AG09319 (cell line): Measurements from ENCODE around the gene SNX12.
A peak's percentile ranks its signal among the peaks of the same experiment; 100 is the strongest.
"Not testable (repeated sequence)": the region's sequence is repeated elsewhere in the genome, so short reads cannot be mapped to it uniquely, and the experiment has no call there.

Source experiments
- DNase-seq: peaks from one replicate; pipeline ENCODE4 v3.0.0-alpha.2; 2010; ENCODE audit warnings: low read depth; ENCODE audit errors: extremely low read depth
- TF ChIP-seq, protein P1 (sequence below): IDR thresholded peaks from 2 replicates; pipeline ENCODE4 v1.5.1; 2011; ENCODE audit warnings: low read depth, mild to moderate bottlenecking, inconsistent platforms, low read length, moderate library complexity

SNX12 gene

GRCh38 chrX:71067089-71067488 lies 1.0 kb downstream of the SNX12 start:
- DNase-seq, result no peak
- TF ChIP-seq, protein P1, sequence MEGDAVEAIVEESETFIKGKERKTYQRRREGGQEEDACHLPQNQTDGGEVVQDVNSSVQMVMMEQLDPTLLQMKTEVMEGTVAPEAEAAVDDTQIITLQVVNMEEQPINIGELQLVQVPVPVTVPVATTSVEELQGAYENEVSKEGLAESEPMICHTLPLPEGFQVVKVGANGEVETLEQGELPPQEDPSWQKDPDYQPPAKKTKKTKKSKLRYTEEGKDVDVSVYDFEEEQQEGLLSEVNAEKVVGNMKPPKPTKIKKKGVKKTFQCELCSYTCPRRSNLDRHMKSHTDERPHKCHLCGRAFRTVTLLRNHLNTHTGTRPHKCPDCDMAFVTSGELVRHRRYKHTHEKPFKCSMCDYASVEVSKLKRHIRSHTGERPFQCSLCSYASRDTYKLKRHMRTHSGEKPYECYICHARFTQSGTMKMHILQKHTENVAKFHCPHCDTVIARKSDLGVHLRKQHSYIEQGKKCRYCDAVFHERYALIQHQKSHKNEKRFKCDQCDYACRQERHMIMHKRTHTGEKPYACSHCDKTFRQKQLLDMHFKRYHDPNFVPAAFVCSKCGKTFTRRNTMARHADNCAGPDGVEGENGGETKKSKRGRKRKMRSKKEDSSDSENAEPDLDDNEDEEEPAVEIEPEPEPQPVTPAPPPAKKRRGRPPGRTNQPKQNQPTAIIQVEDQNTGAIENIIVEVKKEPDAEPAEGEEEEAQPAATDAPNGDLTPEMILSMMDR, result no peak

GRCh38 chrX:71060127-71060526 lies 8.0 kb downstream of the SNX12 start:
- TF ChIP-seq, protein P1, result no peak
- no peak for DNase-seq

GRCh38 chrX:71057848-71058530 lies 10.1 kb downstream of the SNX12 start:
- DNase-seq, result no peak

GRCh38 chrX:71056867-71057266 lies 11.3 kb downstream of the SNX12 start:
- TF ChIP-seq, protein P1, result no peak
- peak; percentile 29 for DNase-seq

More at GRCh38 chrX:71057848-71058530, 10.1 kb downstream of the SNX12 start:
- TF ChIP-seq, protein P1, result no peak

GRCh38 chrX:71053217-71053621 lies 14.9 kb downstream of the SNX12 start:
- no peak for DNase-seq
- TF ChIP-seq, protein P1, result no peak

DNA sequence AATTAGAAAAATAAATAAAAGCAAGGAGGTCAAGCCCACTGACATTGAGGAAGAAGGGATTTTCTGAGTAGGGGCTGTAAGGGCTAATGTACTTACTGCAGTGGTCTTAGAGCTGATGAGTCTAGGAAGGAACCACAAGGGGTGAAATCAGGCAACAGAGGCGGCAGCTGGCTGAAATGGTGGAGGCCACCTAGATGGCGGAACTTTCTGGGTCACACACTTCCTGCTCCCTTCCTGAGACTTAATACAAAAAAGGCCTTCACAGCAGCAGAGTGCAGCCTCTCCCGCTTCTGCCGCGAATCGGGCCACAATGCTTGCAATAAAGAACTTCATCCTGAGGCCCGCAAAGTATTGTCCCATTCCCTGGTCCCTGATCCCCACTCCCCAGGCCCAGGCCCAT lies 15.4 kb downstream of the SNX12 start:
- DNase-seq, result no peak
- TF ChIP-seq, protein P1, result no peak

DNA sequence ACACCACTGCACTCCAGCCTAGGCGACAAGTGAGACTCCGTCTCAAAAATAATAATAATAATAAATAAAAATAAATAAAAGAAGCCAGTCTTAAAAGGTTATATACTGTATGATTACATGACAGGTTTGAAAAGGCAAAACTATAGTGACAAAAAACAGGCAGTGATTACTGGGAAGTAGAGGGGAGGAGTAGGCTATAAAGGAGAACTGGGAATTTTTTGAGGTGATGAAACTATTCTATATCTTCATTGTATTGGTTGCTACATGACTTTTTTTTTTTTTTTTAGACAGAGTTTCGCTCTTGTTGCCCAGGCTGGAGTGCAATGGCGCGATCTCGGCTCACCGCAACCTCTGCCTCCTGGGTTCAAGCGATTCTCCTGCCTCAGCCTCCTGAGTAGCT lies 20.2 kb downstream of the SNX12 start:
- DNase-seq, result not testable (repeated sequence)

DNA sequence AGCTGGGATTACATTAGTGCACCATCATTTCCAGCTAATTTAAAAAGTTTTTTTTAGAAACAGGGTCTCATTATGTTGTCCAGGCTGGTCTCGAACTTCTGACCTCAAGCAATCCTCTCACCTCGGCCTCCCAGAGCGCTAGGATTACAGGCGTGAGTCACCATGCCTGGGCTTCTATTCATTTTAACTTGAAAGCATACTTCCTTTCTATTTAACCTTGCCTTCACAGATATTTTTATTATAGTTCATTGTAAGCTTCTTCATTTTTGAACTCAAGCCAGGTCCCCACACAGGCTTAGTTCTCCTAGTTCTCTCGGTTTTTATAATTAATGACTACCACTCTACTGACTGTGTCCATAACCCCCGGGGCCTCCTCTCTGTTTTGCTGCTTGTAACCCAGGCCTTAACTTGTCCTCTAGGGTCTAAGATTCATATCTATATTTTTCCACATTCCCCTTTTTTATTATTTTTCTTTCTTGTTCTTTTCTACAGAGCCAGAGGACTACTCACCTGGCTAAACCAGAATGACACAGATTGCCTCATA lies 50.7 kb downstream of the SNX12 start:
- no peak for DNase-seq
- TF ChIP-seq, protein P1, result no peak
